ENCODE measurements around the gene ZCCHC17.

ZCCHC17 gene

DNA sequence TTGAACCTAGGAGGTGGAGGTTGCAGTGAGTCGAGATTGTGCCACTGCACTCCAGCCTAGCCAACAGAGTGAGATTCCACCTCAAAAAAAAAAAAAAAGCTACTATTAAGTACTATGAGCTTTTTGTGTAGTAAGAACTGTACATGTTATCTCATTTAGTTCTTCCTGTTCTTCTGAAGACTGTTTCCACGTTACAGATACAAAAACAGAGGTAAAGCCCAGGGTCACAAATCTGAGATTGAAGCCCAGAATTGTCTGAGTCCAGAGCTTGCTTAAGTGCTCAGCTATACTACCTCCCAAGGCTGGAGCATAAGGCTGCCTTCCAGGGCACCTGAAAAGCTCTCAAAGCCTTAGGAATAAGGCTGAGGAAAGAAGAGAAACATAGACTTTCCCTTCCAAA, 73.2 kb downstream of the ZCCHC17 start:
- DNase-seq (ENCODE audit: extremely low read depth, low read depth) = no peak
- TF ChIP-seq, protein P1, sequence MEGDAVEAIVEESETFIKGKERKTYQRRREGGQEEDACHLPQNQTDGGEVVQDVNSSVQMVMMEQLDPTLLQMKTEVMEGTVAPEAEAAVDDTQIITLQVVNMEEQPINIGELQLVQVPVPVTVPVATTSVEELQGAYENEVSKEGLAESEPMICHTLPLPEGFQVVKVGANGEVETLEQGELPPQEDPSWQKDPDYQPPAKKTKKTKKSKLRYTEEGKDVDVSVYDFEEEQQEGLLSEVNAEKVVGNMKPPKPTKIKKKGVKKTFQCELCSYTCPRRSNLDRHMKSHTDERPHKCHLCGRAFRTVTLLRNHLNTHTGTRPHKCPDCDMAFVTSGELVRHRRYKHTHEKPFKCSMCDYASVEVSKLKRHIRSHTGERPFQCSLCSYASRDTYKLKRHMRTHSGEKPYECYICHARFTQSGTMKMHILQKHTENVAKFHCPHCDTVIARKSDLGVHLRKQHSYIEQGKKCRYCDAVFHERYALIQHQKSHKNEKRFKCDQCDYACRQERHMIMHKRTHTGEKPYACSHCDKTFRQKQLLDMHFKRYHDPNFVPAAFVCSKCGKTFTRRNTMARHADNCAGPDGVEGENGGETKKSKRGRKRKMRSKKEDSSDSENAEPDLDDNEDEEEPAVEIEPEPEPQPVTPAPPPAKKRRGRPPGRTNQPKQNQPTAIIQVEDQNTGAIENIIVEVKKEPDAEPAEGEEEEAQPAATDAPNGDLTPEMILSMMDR (IDR thresholded peaks at IDR 0.05; ENCODE audit: low read depth, low read length) = no peak

DNA sequence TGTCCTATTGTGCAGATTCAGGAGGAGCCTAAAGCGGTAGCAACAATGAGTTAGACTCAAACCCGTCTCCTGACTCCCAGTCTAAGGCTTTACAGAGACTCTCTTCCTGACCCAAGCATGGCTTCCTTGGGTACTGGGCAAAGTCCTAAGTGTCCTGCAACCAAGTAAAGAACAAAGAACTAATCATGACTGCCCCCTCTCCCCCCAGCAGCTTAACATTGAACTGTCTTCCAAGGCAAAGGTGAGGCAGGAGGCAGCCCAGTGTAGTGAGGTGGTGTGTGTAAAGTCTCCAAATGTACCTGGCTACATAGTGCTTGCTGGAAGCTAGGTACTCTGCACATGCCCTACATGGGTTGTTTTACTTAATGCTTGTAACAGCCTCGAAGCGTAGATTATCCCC, 73.7 kb downstream of the ZCCHC17 start:
- DNase-seq (ENCODE audit: extremely low read depth, low read depth) = no peak
- TF ChIP-seq, protein P1 (IDR thresholded peaks at IDR 0.05; ENCODE audit: low read depth, low read length) = no peak

DNA sequence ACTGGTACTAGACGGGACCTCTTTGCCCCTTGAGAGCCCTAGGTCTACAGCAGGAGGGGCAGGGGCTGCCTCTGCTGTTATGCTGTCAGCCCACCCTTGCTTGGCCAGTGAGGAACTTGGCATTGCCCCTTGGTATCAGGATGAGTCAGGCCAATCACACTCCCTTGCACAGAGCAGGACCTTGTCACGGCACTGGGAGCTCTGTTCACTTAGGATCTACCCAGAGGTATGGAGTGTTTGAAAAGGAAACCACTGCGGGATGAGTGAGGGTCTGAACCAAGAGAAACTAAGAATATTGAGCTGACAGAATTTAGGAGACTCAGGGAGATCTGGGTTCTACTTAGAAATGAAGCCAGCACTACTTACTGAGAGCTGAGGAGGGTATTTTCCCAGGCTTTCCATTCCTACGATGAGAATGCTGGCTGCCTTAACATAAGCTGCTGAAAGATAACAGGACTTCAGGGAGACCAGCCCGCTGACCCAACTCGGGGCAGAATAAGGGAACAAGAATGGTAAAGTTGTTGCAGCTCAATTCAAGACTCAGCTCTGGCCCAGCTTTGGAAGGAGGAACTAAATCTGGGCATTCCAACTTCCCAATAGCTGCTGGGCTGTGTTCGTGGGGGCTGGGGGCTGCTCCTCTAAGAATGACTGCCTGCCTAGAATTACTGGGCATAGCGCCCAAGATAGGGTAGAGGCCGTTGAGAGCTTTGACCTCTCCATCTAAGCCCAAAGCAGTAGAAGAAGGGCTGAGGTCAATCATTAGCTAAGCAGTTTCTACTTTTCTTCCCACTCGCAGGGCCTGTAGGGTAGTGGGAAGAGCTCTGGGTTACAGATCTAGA, 74.5 kb downstream of the ZCCHC17 start:
- TF ChIP-seq, protein P1 (IDR thresholded peaks at IDR 0.05; ENCODE audit: low read depth, low read length) = no peak
- no peak for DNase-seq (ENCODE audit: extremely low read depth, low read depth)

DNA sequence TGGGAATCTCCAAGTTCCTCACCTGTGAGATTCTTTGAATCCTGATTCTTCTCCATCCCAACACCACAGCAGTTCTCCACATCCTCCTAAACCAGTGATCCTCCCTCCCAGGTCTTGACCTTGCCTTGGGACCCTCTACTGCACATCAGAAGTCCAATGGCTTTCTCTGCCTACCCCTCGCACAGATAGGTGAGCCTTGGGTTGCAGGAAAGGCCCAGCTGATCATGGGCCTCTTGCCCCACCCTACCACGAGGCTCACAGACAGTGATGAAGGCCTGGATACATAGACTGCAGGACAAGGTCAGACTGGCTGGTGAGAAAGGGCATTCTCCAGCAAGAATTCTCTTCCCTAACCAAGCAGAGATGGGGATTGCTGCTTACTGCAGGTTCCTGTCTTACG, 75.2 kb downstream of the ZCCHC17 start:
- DNase-seq (ENCODE audit: extremely low read depth, low read depth) = no peak
- TF ChIP-seq, protein P1 (IDR thresholded peaks at IDR 0.05; ENCODE audit: low read depth, low read length) = no peak

DNA sequence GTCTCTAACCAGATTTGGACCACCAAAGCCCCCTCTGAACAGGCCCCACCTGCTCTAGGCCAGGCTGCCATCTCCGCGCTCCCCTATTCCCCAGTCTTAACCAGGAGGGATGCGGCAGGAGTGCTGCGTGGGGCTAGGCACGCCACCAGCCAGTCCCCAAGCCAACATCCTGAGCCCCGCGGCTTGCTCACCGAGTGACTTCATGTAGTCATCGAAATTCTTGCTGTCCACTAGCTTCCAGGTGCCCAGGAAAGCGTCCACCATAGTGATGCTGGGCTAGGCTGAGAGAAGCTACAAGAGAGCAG, 75.9 kb downstream of the ZCCHC17 start:
- DNase-seq (ENCODE audit: extremely low read depth, low read depth) = no peak
- TF ChIP-seq, protein P1 (IDR thresholded peaks at IDR 0.05; ENCODE audit: low read depth, low read length) = no peak

DNA sequence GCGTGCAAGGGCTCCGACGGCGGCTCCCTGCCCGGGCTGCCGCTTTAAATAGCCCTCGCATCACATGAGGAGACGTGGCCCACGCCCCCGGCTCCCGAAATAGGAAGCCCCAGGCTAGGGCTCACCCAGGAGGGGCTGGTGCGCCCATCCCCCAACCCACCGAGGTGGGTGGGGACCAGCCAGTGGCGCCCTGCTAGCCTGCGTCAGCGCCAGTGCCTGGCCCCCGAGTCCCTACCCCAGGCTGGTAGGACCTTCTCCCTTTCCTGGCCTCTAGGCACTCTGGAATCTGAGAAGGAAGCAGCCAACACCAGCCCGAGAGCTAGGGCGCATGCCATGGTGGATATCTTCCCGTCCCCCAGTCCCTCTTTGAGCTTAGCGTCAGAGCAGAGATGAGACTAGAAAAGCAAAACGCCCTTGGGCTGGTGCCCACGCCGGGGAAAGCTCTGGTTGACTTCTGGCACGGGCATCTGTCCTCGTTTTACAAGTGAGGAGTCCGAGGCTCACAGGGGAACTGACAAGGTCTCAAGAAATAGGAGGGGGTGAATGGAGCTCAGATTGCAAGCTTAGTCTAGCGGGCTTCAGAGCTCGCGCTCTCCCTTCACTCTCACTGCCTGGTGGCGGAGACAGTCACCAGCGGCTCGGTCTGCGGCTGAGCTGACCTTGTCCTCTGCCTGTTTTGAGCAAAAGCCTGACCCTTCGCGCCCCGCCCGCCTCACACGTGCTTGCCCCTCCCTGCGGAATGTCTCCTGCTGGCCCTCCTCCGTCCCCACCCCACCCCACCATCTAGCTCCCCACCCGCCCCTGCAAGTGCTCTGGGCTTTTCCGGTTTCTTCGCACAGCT, 76.4 kb downstream of the ZCCHC17 start, which contains the start of gene FABP3:
Gene FABP3, minus strand, starts transcription at position 21 of the 841 bp plus-strand sequence. CDS start 62 bp downstream, outside the sequence.
- no peak for DNase-seq (ENCODE audit: extremely low read depth, low read depth)
- TF ChIP-seq, protein P1 (IDR thresholded peaks at IDR 0.05; ENCODE audit: low read depth, low read length) = no peak; the same call in 1 of the 2 replicates

Measured in AG09319 (cell line).